HG03520 (cell line): ENCODE measurements around the gene DNM3.
A peak's percentile ranks its signal among the peaks of the same experiment; 100 is the strongest.

Source experiments
- ATAC-seq: cut with Tn5 transposase; IDR thresholded peaks from one replicate; pipeline ENCODE4 v1.9.1; 2021; ENCODE audit warnings: mild to moderate bottlenecking, moderate library complexity; ENCODE audit not compliant: unreplicated experiment

DNM3 gene

GRCh38 chr1:171817511-171818265 lies 23.6 kb upstream of the DNM3 start:
- ATAC-seq: peak; percentile 64

GRCh38 chr1:171819946-171820345 lies 21.4 kb upstream of the DNM3 start:
- no peak for ATAC-seq

GRCh38 chr1:171826973-171827372 lies 14.3 kb upstream of the DNM3 start:
- no peak for ATAC-seq

- no peak for ATAC-seq
Observed at GRCh38 chr1:171828794-171829193, 12.5 kb upstream of the DNM3 start.

GRCh38 chr1:171833091-171833825 lies 8.0 kb upstream of the DNM3 start:
- no peak for ATAC-seq

GRCh38 chr1:171834821-171835220 lies 6.5 kb upstream of the DNM3 start:
- no peak for ATAC-seq

- ATAC-seq: no peak
Observed at GRCh38 chr1:171835891-171836290, 5.4 kb upstream of the DNM3 start.

GRCh38 chr1:171841931-171842761 lies 848 bp downstream of the DNM3 start:
- ATAC-seq: no peak

GRCh38 chr1:171844381-171844780 lies 3.1 kb downstream of the DNM3 start:
- no peak for ATAC-seq

- ATAC-seq: no peak
Observed at GRCh38 chr1:171845998-171846397, 4.7 kb downstream of the DNM3 start.

- no peak for ATAC-seq
Observed at GRCh38 chr1:171849245-171849898, 8.1 kb downstream of the DNM3 start.

GRCh38 chr1:171850651-171851350 lies 9.5 kb downstream of the DNM3 start:
- no peak for ATAC-seq

GRCh38 chr1:171852272-171852671 lies 11.0 kb downstream of the DNM3 start:
- ATAC-seq: no peak

GRCh38 chr1:171855381-171855780 lies 14.1 kb downstream of the DNM3 start:
- ATAC-seq: no peak

GRCh38 chr1:171858696-171859095 lies 17.4 kb downstream of the DNM3 start:
- ATAC-seq: no peak

GRCh38 chr1:171860696-171861095 lies 19.4 kb downstream of the DNM3 start:
- ATAC-seq: no peak

GRCh38 chr1:171863531-171863930 lies 22.2 kb downstream of the DNM3 start:
- ATAC-seq: no peak

GRCh38 chr1:171864308-171864707 lies 23.0 kb downstream of the DNM3 start:
- no peak for ATAC-seq

- ATAC-seq: no peak
Observed at GRCh38 chr1:171865106-171865505, 23.8 kb downstream of the DNM3 start.

GRCh38 chr1:171867236-171867635 lies 25.9 kb downstream of the DNM3 start:
- ATAC-seq: no peak
